Activated CD8-positive, alpha-beta memory T cell treated with anti-CD3 and anti-CD28 coated beads for 24 hours (primary cell): ENCODE measurements around the gene NME2.
"Not testable (repeated sequence)": the region's sequence is repeated elsewhere in the genome, so short reads cannot be mapped to it uniquely, and the experiment has no call there.

Experiments
- DNase-seq: peaks from one replicate; pipeline ENCODE4 v3.0.0-alpha.2; 2020

The NME2 gene

GRCh38 chr17:51166198-51166986, at the start of gene NME2:
TSS of gene NME2 (plus strand) at chr17:51166411. CDS start at chr17:51166831, 420 bp downstream.
- DNase-seq: peak; percentile 94

GRCh38 chr17:51118330-51119195, 47.6 kb upstream of the NME2 start:
- no peak for DNase-seq

GRCh38 chr17:51119415-51120356, 46.5 kb upstream of the NME2 start:
- DNase-seq: peak; percentile 70

GRCh38 chr17:51120357-51120738, 45.9 kb upstream of the NME2 start:
- no peak for DNase-seq

- DNase-seq: peak; percentile 94
Observed at GRCh38 chr17:51120739-51121619, 45.2 kb upstream of the NME2 start, which contains the start of gene SPAG9. TSS of gene SPAG9 (minus strand) at chr17:51120868. CDS start at chr17:51120656, 212 bp downstream.

- peak; percentile 89 for DNase-seq
Observed at GRCh38 chr17:51121620-51122472, 44.4 kb upstream of the NME2 start.

- not testable (repeated sequence) for DNase-seq
Observed at GRCh38 chr17:51122473-51123115, 43.6 kb upstream of the NME2 start.

- no peak for DNase-seq
Observed at GRCh38 chr17:51124640-51125503, 41.3 kb upstream of the NME2 start.

- DNase-seq: no peak
Observed at GRCh38 chr17:51128076-51128475, 38.1 kb upstream of the NME2 start.

GRCh38 chr17:51132964-51133319, 33.3 kb upstream of the NME2 start:
- no peak for DNase-seq

GRCh38 chr17:51133365-51133764, 32.8 kb upstream of the NME2 start:
- DNase-seq: no peak

- DNase-seq: no peak
Observed at GRCh38 chr17:51135956-51136355, 30.3 kb upstream of the NME2 start.

GRCh38 chr17:51142597-51142996, 23.6 kb upstream of the NME2 start:
- DNase-seq: no peak

- DNase-seq: no peak
Observed at GRCh38 chr17:51144266-51145022, 21.8 kb upstream of the NME2 start.

GRCh38 chr17:51147650-51148049, 18.6 kb upstream of the NME2 start:
- no peak for DNase-seq

GRCh38 chr17:51149163-51149562, 17.0 kb upstream of the NME2 start:
- no peak for DNase-seq

- no peak for DNase-seq
Observed at GRCh38 chr17:51150932-51151331, 15.3 kb upstream of the NME2 start.

- no peak for DNase-seq
Observed at GRCh38 chr17:51152766-51153209, 13.4 kb upstream of the NME2 start.
